SH-SY5Y (cell line): ENCODE measurements around the gene TPGS1.

ENCODE experiments used
- GATA2 ChIP-seq: IDR thresholded peaks from 2 replicates; pipeline ENCODE4 v1.6.1; 2011; ENCODE audit warnings: mild to moderate bottlenecking, low read depth, low read length
- GATA3 ChIP-seq: IDR thresholded peaks from 2 replicates; pipeline ENCODE4 v1.6.1; 2011; ENCODE audit warnings: low read depth, mild to moderate bottlenecking, low read length, moderate library complexity

The TPGS1 gene

DNA sequence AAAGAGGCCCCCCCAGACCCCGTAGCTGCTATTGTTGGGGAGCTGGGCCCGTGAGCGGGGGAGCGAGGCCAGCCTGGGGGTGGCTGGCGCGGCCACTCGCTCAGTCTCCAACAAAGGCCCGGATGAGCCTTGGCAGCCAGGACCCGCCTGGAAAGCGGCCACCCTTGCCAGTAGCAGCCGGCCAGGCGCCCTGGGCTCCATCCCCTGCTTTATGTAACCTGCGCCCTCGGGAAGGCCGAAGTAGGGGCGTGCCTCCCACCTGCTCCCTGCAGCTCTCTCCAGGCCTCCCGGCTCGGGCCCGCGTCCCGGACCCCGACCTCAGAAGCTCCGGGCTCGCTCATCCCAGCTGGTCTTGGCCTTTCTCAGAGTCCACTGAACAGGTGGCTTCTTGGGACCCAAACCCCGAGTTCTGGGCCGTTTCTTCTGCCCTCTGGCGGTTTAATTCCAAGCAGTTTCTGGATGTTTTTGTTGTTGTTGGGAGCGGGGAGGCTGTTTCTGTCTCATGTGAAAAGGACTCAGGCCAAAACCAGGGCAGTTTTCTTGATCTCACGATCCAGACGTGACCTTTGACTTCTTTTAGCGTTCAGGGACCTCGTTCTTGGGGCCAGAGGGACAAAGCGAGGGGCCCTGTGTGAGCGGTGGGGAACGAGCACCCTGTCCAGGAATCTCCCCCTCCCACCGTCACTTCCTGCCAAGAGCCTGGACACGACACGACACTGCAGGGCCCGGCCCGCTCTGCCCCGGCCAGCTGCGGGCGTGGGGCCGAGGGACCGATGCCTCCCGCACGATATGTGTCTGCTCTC, 25.5 kb downstream of the TPGS1 start:
- TF ChIP-seq GATA3 (no peak), GATA2 (no peak)

DNA sequence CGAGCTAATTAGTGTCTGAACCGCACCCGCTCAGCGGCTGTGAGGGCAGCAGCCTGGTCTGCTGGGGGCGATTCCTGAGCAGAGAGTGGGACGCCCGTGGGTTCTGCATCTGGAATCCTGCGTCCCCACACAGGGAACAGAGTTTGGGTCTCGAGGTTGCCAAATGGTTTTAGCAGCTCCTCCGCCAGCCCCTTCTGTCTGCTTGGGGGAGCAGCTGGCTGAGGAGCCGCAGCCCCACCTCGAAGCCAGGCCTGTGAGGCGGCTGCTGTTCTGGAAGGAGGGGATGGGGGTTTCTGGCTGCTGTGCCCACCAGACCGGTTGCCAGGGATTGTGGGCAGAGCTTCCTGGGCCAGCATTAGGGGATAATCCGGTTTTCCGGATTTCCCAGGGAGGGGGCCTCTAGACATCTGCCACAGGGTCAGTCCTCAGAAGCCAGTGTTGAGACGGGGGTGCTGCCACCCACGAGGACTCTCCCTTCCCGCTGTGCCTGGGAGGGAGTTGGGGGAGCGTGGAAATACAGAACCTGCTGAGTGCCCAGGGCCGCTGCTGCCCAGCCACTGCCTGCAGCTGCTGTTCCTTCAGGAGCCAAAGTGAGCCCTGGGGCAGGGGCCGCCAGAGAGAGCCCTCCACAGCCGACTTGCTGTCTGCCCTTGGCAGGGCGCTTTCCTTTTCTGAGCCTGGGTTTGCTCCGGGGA, 26.2 kb downstream of the TPGS1 start:
- TF ChIP-seq GATA3 (no peak), GATA2 (no peak)

DNA sequence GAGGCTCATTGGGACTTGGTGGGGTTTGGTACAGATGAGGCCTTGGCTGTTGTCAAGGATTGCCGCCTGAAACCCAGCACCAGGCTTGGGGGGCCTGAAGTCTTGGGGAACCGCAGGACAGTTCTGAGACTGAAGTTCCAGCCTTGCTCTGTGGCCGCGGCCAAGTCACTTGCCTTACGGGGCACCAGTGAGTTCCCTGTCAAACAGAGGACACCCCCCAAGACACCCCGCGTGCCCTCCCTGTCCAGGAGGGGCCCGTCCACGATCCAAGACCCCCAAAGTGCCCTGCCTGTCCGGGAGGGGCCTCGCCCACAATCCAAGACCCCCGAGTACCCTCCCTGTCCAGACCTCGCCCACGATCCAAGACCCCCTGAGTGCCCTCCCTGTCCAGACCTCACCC, 26.8 kb downstream of the TPGS1 start:
- TF ChIP-seq GATA3 (no peak), GATA2 (no peak)

DNA sequence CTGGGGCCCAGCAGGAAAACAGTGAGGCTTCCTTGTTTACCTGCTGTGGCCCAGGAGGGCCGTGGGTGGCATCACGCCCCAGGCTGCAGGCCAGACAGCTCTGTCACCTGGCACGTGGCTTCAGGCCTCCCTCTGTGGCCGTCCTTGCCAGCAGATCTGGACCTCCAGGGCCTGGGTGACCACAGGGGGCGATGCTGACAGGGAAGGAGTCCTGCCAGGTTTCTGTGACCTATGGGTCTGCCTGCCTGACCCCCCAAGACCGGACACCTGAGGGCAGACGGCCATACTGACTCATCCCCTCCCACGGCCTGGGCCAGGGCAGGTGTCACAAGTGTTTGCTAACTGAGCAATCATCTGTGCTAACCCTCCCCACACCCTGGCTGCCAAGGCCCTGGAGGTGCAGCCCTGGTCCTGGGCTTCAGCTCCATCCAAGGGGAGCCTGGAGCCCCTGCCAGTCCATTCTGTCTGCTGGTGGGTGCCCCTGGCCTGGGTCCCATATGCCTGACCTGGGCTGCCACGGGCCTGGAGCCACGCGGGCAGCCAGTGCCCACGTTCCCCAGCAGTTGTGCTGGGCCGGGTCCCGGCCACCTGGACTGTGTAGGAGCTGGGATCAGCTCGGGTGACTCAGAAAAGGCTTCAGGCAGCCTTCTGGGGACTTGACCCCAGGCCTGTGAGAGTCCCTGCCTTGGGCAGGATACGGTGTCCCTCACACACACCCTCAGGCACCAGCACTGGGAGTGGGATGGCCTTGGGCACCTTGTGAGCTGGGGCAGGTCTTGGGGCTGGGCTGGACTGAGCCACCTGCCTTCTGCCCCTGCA, 27.9 kb downstream of the TPGS1 start:
- TF ChIP-seq GATA2 (no peak), GATA3 (no peak)

DNA sequence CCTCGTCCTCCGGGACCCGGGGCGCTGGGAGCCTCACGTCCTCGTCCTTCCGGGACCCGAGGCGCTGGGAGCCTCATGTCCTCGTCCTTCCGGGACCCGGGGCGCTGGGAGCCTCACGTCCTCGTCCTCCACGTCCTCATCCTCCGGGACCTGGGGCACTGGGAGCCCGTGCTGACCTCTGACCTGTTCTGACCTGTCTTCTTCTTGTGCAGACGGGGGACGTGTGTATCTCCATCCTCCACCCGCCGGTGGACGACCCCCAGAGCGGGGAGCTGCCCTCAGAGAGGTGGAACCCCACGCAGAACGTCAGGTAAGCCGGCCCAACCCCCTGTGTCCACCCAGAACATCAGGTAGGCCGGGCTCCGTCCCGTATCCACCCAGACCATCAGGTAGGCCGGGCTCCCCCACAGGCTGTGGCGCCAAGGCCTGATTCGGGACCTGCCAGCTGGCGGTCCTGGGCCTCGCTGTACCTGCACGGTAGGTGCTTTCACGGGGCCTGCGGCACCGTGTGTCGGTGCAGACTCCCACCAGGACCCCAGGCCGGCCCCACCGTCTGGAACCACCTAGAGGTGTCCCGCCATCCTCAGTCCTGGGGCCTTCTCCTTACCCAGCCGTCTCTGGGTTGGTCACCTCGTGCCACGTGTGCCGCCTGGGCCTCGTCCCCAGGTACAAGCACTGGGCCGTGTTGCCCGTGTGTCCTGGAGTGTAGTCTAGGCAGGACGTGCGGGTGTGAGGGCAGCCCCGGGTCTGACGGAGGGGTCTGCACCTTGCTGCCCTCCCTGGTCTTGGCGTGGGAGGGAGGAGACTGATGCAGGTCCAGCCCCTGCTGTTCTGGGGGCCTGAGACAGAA, 29.0 kb downstream of the TPGS1 start:
- no peak for TF ChIP-seq GATA3
- no peak for TF ChIP-seq GATA2

DNA sequence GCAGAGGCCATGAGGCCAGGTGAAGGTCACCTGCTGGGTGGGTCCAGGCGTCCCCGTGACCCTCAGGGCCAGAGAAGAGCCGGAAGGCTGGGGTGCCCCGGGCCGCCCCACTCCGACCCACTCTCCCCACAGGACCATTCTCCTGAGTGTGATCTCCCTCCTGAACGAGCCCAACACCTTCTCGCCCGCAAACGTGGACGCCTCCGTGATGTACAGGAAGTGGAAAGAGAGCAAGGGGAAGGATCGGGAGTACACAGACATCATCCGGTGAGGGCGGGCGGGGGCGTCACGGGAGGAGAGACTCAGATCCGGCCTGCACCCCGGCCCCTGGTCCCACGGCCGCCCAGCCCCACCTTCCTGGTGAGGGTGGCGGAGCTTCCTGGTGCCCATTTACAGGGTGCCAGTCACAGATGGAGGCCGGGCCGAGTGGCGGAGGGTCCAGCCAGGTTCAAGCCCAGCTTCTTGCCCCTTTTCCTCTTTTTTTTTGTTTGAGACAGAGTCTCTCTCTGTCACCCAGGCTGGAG, 29.6 kb downstream of the TPGS1 start:
- no peak for TF ChIP-seq GATA3
- TF ChIP-seq GATA2 = no peak

DNA sequence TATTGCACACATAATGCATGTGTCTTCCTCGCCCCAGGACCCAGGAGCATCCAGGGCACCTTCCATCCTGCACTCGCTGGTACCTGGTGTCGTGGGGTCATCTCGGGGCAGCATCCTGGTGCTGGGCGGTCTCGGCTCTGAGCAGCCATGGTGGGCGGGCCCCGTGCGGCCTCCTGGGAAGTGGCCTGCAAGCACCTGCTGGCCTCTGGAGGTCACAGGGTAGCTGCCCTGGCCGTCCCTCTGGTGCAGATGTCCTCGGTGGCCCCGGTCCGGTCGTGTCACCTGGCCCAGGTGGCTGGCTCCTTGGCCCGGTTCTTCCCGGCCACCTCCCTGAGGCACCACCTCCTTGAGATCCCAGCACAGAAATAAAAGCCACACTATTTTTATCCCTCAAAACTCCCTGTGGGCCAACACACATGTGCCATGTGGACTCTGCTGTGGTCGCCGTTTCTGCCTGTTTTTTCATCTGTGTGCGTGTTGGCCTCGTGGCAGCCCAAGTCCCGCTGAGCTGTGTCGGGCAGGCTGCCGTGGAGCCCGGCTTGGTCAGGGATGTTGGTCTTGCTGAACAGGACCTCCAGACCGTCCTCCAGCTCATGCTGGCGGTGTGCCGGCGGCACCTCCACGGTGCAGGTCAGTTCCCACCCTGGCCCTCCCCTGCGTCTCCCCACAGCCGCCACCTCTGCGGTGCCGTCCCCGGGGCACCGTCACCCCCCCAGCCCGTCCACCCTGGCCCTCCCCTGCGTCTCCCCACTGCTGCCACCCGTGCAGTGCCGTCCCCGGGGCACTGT, 31.5 kb downstream of the TPGS1 start:
- TF ChIP-seq GATA2 (no peak), GATA3 (no peak)

DNA sequence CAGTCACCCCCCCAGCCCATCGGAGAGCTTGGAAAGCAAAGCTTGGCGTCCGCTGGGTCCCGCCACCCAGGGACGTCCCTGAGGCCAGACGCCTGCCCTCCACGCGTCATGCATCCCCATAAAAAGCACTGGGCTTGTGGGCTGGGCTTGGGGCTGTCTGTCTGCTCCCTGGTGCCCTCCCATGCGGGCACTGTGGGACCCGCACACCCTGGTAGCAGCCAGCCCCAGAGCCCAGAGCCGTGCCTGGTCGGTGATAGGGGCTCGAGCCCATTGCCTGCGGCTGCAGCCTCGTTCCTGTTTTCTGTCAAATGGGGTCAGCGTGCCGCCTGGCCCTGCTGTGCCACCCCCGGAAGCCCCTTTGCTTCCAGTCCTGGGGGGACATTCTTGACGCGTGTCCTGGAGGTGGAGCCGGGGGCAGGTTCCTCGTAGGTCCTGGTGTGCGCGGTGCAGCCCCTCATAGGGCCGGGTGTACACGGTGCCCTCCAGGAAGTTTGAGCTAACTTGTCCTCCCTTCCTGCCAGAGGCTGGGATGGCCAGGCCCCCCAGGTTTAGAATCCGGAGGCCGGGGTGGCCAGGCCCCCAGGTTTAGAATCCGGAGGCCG, 32.2 kb downstream of the TPGS1 start:
- no peak for TF ChIP-seq GATA2
- TF ChIP-seq GATA3 = no peak

DNA sequence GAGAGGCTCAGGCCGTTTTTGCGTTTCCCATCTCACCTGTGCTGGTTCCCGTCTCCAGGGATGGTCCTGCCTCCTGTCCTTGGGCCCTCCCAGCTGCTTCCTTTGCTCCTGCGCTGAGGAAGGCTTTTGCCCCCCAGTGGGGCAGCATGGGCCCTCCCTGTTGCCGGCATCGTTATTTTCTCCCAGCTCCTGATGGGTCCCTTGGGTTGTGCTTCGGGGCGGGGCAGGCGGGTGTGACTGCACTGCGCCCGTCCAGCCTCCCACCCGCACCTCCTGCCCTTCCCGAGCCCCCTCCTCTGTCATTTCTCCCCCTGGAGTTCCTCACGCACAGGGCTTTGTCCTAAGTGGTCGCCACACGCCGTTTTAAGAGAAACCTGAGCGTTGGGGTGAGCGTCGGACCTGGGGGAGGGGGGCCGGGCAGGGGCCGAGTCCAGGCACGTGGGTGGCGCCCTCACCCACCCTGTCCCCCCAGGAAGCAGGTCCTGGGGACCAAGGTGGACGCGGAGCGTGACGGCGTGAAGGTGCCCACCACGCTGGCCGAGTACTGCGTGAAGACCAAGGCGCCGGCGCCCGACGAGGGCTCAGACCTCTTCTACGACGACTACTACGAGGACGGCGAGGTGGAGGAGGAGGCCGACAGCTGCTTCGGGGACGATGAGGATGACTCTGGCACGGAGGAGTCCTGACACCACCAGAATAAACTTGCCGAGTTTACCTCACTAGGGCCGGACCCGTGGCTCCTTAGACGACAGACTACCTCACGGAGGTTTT, 33.8 kb downstream of the TPGS1 start:
- TF ChIP-seq GATA2 (no peak), GATA3 (no peak)

DNA sequence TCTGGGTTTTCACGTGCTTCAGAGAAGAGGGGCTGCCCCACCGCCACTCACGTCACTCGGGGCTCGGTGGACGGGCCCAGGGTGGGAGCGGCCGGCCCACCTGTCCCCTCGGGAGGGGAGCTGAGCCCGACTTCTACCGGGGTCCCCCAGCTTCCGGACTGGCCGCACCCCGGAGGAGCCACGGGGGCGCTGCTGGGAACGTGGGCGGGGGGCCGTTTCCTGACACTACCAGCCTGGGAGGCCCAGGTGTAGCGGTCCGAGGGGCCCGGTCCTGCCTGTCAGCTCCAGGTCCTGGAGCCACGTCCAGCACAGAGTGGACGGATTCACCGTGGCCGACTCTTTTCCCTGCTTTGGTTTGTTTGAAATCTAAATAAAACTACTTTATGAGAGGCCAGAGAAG, 34.4 kb downstream of the TPGS1 start:
- TF ChIP-seq GATA3 (no peak), GATA2 (no peak)

DNA sequence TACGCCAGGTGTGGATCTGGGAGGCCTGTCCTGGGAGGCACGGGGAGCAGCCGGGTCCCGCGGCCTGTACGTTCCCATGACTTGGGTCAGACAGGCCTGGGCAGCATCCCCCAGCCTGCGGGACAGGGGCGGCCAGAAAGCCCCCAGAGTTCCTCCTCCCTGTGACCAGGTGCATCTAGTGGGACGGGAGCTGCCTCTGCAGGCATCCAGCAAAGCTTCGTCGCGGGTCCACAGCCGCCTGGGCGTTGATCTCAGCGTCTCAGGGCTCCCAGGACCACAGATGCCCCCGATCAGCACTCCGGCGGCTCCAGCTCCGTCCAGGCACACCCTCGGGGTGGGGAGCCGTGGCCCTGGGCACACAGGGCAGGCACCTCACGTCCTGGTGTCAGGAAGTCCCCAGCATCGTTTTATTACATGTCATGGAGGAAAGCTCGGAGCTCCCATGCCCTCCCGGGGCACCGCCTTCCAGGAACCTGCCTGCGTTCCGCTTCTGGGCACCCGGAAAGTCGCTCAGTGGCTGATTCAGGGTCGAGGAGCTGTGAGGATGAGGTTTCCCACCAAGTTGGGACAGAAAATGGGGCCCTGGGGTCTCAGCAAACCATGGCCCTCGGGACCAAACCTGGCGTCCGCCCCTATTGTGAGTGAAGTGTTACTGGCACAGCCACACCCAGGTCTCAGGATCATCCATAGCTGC, 35.0 kb downstream of the TPGS1 start:
- no peak for TF ChIP-seq GATA3
- no peak for TF ChIP-seq GATA2
